GM18867 (cell line): ENCODE data around the gene POGLUT3.

Experiments used
- ATAC-seq: cut with Tn5 transposase; IDR thresholded peaks from one replicate; pipeline ENCODE4 v1.9.1; 2021; ENCODE audit warnings: mild to moderate bottlenecking, moderate library complexity; ENCODE audit not compliant: unreplicated experiment

The POGLUT3 gene, protein sequence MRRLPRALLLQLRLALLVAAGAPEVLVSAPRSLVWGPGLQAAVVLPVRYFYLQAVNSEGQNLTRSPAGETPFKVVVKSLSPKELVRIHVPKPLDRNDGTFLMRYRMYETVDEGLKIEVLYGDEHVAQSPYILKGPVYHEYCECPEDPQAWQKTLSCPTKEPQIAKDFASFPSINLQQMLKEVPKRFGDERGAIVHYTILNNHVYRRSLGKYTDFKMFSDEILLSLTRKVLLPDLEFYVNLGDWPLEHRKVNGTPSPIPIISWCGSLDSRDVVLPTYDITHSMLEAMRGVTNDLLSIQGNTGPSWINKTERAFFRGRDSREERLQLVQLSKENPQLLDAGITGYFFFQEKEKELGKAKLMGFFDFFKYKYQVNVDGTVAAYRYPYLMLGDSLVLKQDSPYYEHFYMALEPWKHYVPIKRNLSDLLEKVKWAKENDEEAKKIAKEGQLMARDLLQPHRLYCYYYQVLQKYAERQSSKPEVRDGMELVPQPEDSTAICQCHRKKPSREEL

DNA sequence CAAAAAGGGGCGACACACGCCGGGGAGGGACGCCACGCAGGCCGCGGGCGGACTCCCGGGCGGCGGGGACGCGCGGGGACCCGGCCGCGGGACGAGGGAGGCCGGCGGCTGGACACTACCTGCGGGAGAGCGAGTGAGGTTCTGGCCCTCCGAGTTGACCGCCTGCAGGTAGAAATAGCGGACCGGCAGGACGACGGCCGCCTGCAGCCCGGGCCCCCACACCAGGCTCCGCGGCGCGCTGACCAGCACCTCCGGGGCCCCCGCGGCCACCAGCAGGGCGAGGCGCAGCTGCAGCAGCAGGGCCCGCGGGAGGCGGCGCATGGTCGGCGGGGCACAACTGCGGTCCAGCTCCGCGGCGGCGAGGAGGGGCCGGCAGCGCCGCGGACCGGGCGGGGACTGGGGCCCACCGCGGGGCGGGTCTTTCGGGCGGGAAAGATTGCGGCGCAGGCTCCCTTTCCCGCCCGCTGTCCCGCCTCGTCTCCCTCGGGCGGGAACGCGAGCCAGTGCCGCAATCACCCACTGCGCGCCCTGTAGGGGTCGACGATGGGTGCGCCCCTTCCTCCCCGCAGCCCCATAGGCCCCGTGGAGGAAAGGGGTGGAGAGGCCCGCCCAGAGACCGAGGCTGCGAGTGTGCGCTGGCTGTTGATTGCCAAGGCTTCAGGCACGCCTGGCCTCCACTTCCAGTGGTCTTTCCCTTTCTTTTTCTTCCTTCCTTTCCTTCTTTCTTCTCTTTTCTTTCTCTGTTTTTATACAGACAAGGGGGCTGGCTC lies at the start of gene POGLUT3:
POGLUT3 (minus strand) TSS at position 339 of the 770 bp plus-strand sequence; CDS start at position 321, 18 bp downstream.
- peak; percentile 61 for ATAC-seq

DNA sequence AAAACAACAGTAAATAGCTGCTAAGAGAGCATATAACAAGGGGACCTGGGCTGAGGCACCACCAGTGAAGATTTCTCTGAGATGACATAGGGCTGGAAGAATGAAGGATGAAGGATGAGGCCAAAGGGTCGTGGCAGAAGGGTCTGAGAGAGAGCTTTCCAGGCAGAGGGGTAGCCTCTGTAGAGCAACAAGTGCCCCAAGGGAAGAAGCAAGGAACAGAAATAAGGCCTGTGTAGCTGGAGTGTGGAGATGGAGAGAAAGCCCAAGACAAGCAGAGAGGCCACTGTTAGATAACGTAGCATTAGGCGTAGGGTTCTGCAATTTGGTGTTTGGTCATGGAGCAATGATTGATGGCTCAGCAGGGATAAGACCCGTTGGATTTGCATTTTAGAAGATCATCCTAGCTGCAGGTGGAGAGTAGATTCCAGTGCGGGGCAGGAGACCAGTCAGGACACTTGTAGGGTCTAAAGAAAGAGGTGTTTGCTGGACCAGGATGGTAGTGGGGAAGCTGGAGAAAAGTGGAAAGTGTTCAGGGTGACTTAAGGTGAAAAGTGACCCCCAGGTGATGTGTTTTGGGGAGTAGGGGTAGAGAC lies 47.8 kb upstream of the POGLUT3 start:
- no peak for ATAC-seq

DNA sequence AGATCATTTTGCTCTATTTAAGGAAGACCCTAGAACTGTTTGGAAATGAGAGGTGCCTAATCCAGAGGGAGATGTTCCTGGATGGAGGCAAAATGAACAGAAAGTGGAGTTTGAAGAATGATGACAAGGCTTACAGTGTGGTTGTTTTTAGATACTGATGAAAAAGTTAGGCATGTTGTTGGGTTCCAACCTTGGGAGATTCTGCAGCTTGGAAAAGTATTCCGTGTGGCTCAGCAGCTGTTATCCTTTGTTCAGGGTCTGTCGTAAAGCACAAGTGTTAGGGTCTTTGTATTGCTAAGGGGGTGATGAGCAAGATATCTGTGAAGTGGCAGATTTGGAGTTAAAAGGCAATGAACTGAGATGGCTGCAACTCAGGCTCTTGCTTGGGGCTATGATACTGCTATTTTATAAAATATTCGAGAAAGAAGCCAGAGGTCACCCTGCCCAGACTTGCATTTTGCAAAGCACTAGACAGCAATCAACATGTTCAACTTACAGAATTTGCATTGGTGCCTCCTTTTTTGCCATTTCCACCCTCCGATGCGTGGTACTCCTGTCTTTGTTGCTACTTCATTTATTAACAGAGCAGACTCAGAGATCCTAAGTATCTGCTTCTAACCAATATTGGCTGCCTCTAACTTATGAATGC lies 45.3 kb upstream of the POGLUT3 start:
- ATAC-seq: no peak

- ATAC-seq: no peak
Measured at GRCh38 chr11:108541531-108541930, 43.3 kb upstream of the POGLUT3 start.

- no peak for ATAC-seq
Measured at GRCh38 chr11:108538502-108538901, 40.3 kb upstream of the POGLUT3 start.

- no peak for ATAC-seq
Measured at GRCh38 chr11:108538022-108538424, 39.8 kb upstream of the POGLUT3 start.

GRCh38 chr11:108536783-108537182 lies 38.6 kb upstream of the POGLUT3 start:
- ATAC-seq: no peak

- ATAC-seq: no peak
Measured at GRCh38 chr11:108535384-108535955, 37.3 kb upstream of the POGLUT3 start.

DNA sequence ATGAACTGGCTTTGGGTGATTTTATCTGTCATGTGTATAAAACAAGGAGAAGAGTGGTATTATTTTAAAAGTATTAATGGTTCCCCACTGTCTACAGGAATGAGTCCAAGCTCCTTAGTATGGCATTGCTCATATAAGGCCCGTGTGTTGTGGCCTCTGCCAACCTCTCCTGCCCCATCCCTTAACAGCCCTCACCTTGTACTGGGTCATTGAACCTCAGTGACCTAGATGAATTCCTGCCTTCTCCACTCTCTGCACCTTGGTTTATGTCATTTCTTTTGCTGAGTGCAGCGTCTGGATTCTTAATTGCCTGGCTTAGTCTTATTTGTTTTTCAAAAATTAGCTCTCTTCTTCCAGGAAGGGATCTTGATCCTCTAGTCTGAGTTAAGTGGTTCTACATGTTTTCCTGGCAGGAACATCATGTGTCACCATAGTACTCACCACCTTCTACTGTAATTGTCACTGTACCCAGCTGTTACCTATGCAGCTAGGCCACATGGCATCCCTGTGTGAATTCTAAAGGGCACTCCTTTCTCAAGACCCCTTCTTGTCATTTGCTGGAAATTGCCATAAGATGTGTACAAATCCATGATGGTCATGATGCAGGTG lies 36.2 kb upstream of the POGLUT3 start:
- ATAC-seq: no peak

- no peak for ATAC-seq
Measured at GRCh38 chr11:108530426-108530825, 32.2 kb upstream of the POGLUT3 start.

DNA sequence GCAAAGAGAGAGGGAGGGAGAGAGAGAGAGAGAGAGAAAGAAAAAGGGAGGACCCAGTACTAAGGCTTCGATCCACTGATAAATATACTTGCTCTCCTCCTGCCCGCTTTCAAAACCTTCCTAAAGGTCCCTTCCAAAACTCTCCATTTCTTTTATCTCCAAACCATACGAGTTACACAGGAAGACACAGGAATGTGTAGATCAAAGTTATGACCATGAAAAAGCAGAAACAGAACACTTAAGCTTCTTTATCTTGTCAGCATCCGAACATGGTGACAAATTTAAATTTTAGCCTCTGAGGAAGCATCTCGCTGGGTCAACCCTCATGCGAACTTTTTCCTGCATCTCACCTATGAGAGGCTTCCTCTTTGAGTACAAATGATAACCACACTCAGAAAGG lies 29.2 kb upstream of the POGLUT3 start:
- no peak for ATAC-seq

DNA sequence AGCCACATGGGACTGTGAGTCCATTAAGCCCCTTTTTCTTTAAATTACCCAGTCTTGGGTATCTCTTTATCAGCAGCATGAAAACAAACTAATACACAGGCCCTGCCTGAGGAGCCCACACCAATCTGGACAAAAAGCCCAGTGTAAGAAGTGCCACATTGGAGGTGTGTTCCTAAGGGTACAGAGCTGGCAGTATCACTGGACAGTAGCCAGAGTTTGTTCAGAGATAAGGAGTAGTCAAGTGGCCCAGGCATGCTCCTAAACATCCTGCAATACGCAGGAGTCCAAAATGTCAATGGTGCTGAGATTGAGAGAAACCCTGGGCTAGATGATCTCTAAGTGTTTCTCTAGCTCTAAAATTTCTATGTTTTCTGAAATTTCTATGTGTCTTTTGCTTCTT lies 27.0 kb upstream of the POGLUT3 start:
- ATAC-seq: no peak

DNA sequence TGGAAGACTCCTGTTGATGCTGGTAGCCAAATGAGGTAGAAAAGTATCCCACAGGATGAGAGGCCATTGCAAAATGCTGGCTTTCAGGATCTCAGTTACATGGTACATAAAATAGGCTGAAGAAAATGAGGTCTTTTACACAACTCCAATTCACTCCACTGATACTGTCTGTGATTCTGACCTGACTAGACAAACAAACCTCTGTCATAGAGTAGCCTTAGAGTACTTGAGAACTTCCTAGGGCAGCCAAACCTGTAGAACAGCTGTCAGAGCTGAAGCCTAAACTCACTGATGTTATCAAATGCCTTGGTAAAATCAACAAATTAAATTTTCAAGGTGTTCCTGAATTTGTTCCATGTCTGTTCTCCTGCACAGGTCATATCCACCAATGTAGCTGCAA lies 26.2 kb upstream of the POGLUT3 start:
- no peak for ATAC-seq

GRCh38 chr11:108522318-108522717 lies 24.1 kb upstream of the POGLUT3 start:
- ATAC-seq: no peak

GRCh38 chr11:108518581-108518980 lies 20.4 kb upstream of the POGLUT3 start:
- ATAC-seq: no peak

GRCh38 chr11:108516125-108516524 lies 17.9 kb upstream of the POGLUT3 start:
- ATAC-seq: no peak

GRCh38 chr11:108512708-108513107 lies 14.5 kb upstream of the POGLUT3 start:
- ATAC-seq: no peak

DNA sequence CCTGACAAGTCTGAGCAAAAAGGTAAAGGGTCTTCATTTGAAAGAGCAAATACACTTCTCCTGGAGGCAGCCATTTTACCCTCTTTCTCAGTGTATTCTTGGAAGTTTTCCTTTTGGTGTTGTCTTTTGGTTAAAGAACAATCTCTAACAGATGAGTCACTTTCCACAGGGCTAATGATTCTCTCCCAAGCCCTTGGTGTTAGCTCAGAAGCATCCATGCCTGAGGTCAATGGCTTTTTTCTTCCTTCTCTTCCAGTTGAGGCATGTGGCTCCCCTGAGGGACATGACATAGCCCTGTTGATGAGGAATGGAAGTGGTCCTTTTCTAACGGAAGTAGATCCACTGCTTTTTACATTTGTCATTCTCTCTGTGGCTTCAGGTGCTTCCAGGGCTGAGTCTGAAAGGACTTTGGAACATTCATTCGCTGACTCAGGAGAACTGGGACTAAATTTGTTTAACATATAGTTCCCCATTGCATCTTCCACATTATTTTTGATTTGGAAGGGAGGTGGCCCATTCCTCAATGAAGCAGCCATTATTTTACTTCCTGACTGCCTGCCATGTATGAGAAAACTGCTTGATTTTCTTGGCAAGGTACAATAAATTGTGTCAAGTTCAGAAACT lies 13.8 kb upstream of the POGLUT3 start:
- ATAC-seq: no peak

DNA sequence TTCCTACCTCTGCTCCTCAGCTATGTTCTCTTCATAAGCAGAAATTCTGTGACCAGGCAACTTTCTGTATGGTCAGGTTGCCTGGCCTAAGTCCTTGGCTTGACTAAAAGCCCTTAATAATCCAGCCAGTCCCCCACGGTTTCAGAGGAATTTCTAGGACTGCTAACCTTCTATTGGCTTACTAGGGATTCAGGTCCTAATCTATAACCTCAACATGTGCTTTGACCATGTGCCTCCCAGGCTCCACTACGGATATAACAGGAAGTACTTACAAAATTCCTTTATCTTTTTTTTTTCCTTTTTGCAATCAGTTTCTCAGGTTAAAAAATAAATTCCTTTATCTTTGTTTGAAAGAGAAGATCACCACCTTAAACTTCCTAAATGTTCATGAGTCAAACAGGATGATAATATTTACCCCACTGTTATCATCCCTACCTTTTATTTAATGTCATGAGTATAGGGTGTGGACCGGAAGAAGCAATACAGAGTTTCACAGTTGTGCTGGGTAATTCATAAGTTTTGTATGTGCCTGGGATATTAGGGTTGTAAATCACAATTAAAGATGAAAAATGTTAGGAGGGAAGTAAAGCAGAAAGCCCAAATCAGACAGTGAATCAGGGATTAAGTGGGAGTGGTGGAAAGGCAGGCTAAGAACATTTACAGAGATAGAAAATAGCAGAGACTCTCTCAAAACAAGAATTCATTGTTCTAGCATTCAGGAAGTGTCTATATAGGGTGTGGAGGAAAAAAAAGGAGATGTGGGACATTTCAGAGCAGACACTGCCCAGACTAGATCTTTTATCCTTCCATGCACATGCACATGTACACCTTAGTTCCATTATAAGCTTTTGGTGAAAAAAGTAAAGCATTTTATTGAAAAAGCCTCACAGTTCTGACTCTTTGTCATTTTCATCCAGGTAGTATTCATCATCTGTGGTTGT lies 10.7 kb upstream of the POGLUT3 start:
- ATAC-seq: no peak
